HG03575 (cell line): Measurements from ENCODE around the gene BYSL.

Experiments used
- ATAC-seq: cut with Tn5 transposase; IDR thresholded peaks from one replicate; pipeline ENCODE4 v1.9.1; 2021; ENCODE audit not compliant: unreplicated experiment, insufficient number of reproducible peaks, low FRiP score; ENCODE audit errors: extremely low read depth

Gene BYSL

GRCh38 chr6:41920921-41921711 is at the start of gene BYSL, which contains the start of gene MED20:
Gene BYSL (plus strand): TSS chr6:41921499. CDS start chr6:41921563, 64 bp downstream.
Gene MED20 (minus strand): TSS chr6:41921139. CDS start chr6:41921018, 121 bp downstream.
- peak; percentile 56 for ATAC-seq

GRCh38 chr6:41871691-41872090 is 49.6 kb upstream of the BYSL start:
- ATAC-seq = no peak

- no peak for ATAC-seq
Observed at GRCh38 chr6:41872147-41872546, 49.2 kb upstream of the BYSL start.

GRCh38 chr6:41874741-41875140 is 46.6 kb upstream of the BYSL start:
- ATAC-seq = no peak

GRCh38 chr6:41877051-41877680 is 44.1 kb upstream of the BYSL start:
- no peak for ATAC-seq

GRCh38 chr6:41878246-41878645 is 43.1 kb upstream of the BYSL start:
- no peak for ATAC-seq

- no peak for ATAC-seq
Observed at GRCh38 chr6:41878961-41879405, 42.3 kb upstream of the BYSL start.

- ATAC-seq = no peak
Observed at GRCh38 chr6:41881506-41881905, 39.8 kb upstream of the BYSL start.

- no peak for ATAC-seq
Observed at GRCh38 chr6:41884957-41885356, 36.3 kb upstream of the BYSL start.

GRCh38 chr6:41885930-41886329 is 35.4 kb upstream of the BYSL start:
- no peak for ATAC-seq

GRCh38 chr6:41887331-41887751 is 34.0 kb upstream of the BYSL start:
- no peak for ATAC-seq

- ATAC-seq = no peak
Observed at GRCh38 chr6:41892921-41893564, 28.3 kb upstream of the BYSL start.

GRCh38 chr6:41894366-41895299 is 26.7 kb upstream of the BYSL start:
- ATAC-seq = no peak

- peak; percentile 30 for ATAC-seq
Observed at GRCh38 chr6:41895300-41896233, 25.7 kb upstream of the BYSL start, which contains the start of gene USP49. Gene USP49 (minus strand): TSS chr6:41895375. CDS start chr6:41806983, 88,392 bp downstream.

GRCh38 chr6:41896281-41896680 is 25.0 kb upstream of the BYSL start:
- ATAC-seq = no peak

GRCh38 chr6:41900861-41901260 is 20.4 kb upstream of the BYSL start:
- ATAC-seq = no peak

GRCh38 chr6:41901882-41902519 is 19.3 kb upstream of the BYSL start:
- ATAC-seq = no peak
